Heart right ventricle (tissue), 16 donors: ENCODE measurements around the gene XKR7. TPM values are rescaled to one million over a fixed set of nuclear protein-coding genes. Genes with fewer than 3 reads are reported as not detected.

ENCODE experiments used
- ATAC-seq, 8 donors: fragments of 200-7000 bp; cut with Tn5 transposase; one replicate each; pipeline ENCODE4 v1.9.1; 2020; ENCODE audit warnings: mild to moderate bottlenecking in 8 of 8, moderate library complexity in 8 of 8, moderate number of reproducible peaks in 1 of 8
- DNase-seq, 2 donors: peaks; one replicate each; pipeline ENCODE4 v3.0.0-alpha.2; 2020
- H3K27ac ChIP-seq, 10 donors: fragments of 200-600 bp; sonication (generic) in 2 of 10; one replicate each; pipeline versions ENCODE4 v1.5.0 to v1.8.0; 2020 to 2022; ENCODE audit warnings: mild to moderate bottlenecking in 3 of 10
- H3K27me3 ChIP-seq, 7 donors: fragments of 200-600 bp; one replicate each; pipeline ENCODE4 v1.8.0; 2021 to 2022; ENCODE audit warnings: mild to moderate bottlenecking in 2 of 7
- H3K36me3 ChIP-seq, 9 donors: fragments of 200-600 bp; sonication (generic) in 1 of 9; one replicate each; pipeline versions ENCODE4 v1.5.0 to v1.8.0; 2020 to 2022; ENCODE audit warnings: mild to moderate bottlenecking in 2 of 9
- H3K4me1 ChIP-seq, 9 donors: fragments of 200-600 bp; sonication (generic) in 1 of 9; one replicate each; pipeline versions ENCODE4 v1.5.0 to v1.8.0; 2020 to 2022; ENCODE audit warnings: mild to moderate bottlenecking in 4 of 9
- H3K4me3 ChIP-seq, 10 donors: fragments of 200-600 bp; sonication (generic) in 2 of 10; one replicate each; pipeline versions ENCODE4 v1.5.0 to v1.8.0; 2020 to 2022; ENCODE audit warnings: mild to moderate bottlenecking in 7 of 10, moderate library complexity in 2 of 10
- H3K9me3 ChIP-seq, 11 donors: fragments of 200-600 bp in 10 of 11; sonication (generic) in 2 of 11; one replicate each; pipeline versions ENCODE4 v1.5.0 to v1.8.0; 2013 to 2022; ENCODE audit warnings: mild to moderate bottlenecking in 2 of 11, control low read depth in 1 of 11, moderate library complexity in 1 of 11
- WGBS, 2 donors: extraction: QIAGEN DNeasy Blood & Tissue Kit; methylation state at CpG; one replicate each; pipeline ENCODE4 v1.1.7; 2013; ENCODE audit warnings: inconsistent platforms in 1 of 2; 5-methylcytosine and 5-hydroxymethylcytosine counted together
- intact Hi-C, 10 donors: fragments of 100-400 bp; cut with DNase I; formaldehyde crosslinking; loops; one replicate each; pipeline versions ENCODE4 v1.11.1 to v1.14.2; 2022
- polyA plus RNA-seq, 2 donors: library from polyadenylated mRNA; stranded (reverse); fragments of 200-250 nt; gene quantifications; one replicate each; pipeline ENCODE4 v1.2.3, GENCODE V29; 2013
- total RNA-seq, 10 donors: library from RNA; stranded (reverse); fragmentation: NEBNext Ultra II Directional in 3 of 10; extraction: Animal tissue kit (Norgen Biotek cat#: 25700) in 3 of 10; gene quantifications; one replicate each; pipeline versions ENCODE4 v1.2.1 to v1.2.4, GENCODE V29; 2021 to 2023
- TF ChIP-seq, protein P1 (sequence below), 9 donors: fragments of 200-600 bp; sonication (generic) in 2 of 9; IDR thresholded peaks; one replicate each; pipeline versions ENCODE4 v1.5.0 to v1.8.0; 2021 to 2022; ENCODE audit warnings: antibody characterized with exemption in 9 of 9, mild to moderate bottlenecking in 5 of 9, moderate library complexity in 1 of 9
- donor health status: Arrhythmogenic right ventricular cardiomyopathy.
- donor health status: ischemic (EF 13 %, LVEDD 7.1; RV severe dilation, severe dysfunction).
- donor health status: healthy with polysubstance abuse.
- donor health status: DM: no; HTN: yes; CAD: no.
- donor health status: DM: no; HTN: no; CAD: no.
- donor health status: ischemic (EF 25% LVEDD 6.9; RV normal size, moderate dysfunction).
- donor health status: ischemic (EF 25% LVEDD 5.7; RV mildly dilated, moderate dysfunction).
- donor health status: healthy.
- donor health status: DM: yes; HTN: yes; CAD: no.
- donor health status: Ischemic cardiomyopathy.
- donor health status: ischemic (EF 35%, LVEDD 5.7; RV mildly dilated, moderate dysfunction).
- donor health status: nonischemic (EF 11% LVEDD 7.7; RV severe dilation, severe dysfunction).
- donor health status: DM: yes; HTN: yes; CAD: no.
- donor health status: PGD.
- donor health status: ischemic (EF 29% LVEDD 5.4; RV normal size, mild dysfunction).
- donor health status: nonischemic (EF 23%, LVEDD 6.1; RV moderate dilation, normal function).

The XKR7 gene
- total and polyA plus RNA-seq, 12 donors: not detected

DNA sequence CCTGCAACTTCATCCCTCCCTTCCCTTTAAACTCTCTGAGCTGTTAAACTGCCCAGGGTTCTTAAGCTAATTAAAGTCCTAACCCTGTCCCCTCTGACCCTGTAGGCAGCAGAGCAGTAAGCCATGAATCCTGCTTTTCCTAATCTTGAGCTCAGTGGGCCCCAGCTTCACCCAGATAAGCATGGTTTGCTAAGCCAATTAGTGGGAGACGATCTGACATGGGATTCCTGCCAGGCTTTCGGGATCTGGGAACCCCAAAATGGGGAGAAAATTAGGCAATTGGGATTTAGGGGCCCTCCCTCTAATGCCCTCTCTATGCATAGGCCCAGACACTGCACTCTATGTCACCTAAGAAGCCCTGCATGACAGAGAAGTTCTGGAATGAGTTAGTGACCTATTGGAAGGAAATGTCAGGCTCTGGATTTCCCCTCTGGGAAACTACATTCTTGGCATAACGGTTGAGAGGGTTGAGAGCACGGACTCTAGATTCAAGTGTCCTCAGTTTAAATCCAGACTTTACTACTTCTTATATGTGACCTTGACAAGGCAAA lies 4.6 kb downstream of the XKR7 start:
- DNase-seq (no peak), ATAC-seq (no peak)
- H3K27ac ChIP-seq: no peak overlapping the region
- no peaks in the 10 kb centered on the region for H3K9me3 ChIP-seq
- no peaks in the 10 kb centered on the region for H3K36me3 ChIP-seq
- intact Hi-C loops: no loop called here
- WGBS, 2 donors: 14 to 19% methylated on average over 4 of the region's 4 CpGs
- peaks cover 0 to 9% (median 0%) of the 10 kb centered on the region in 9 donors for H3K4me1 ChIP-seq
- H3K4me3 ChIP-seq: no peak overlapping the region
- peaks cover 0 to 59% (median 30%) of the 10 kb centered on the region in 7 donors for H3K27me3 ChIP-seq
- TF ChIP-seq, protein P1, sequence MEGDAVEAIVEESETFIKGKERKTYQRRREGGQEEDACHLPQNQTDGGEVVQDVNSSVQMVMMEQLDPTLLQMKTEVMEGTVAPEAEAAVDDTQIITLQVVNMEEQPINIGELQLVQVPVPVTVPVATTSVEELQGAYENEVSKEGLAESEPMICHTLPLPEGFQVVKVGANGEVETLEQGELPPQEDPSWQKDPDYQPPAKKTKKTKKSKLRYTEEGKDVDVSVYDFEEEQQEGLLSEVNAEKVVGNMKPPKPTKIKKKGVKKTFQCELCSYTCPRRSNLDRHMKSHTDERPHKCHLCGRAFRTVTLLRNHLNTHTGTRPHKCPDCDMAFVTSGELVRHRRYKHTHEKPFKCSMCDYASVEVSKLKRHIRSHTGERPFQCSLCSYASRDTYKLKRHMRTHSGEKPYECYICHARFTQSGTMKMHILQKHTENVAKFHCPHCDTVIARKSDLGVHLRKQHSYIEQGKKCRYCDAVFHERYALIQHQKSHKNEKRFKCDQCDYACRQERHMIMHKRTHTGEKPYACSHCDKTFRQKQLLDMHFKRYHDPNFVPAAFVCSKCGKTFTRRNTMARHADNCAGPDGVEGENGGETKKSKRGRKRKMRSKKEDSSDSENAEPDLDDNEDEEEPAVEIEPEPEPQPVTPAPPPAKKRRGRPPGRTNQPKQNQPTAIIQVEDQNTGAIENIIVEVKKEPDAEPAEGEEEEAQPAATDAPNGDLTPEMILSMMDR (IDR thresholded peaks at IDR 0.05): no peak

DNA sequence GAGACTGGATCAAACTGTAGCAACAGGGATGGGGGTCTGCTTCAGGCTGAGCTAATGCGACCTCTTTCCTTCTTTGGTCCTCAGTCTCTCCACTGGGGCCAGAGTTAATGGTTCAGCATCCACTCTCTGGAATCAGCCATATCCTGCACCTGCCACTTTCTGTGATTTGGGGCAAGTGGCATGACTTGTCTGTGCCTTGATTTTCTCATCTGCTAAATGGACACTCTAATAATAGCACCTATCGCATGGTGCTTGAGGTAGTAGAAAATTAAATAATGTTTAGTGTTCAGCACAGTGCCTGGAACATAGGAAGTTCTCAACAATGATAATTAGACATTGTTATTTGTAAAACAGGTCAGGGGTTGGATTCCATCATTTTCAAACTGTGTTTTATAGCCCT lies 6.3 kb downstream of the XKR7 start:
- Histone ChIP-seq H3K27ac (no peak overlapping the region), H3K27me3 (peaks cover 0 to 44% (median 22%) of the 10 kb centered on the region in 7 donors), H3K4me3 (no peak overlapping the region), H3K36me3 (no peaks in the 10 kb centered on the region), H3K9me3 (no peaks in the 10 kb centered on the region), H3K4me1 (no peaks in the 10 kb centered on the region)
- intact Hi-C loops: no loop called here
- ATAC-seq: no peak
- TF ChIP-seq, protein P1 (IDR thresholded peaks at IDR 0.05): no peak
- 84 to 94% methylated on average over 2 of the region's 2 CpGs for WGBS, 2 donors
- no peak for DNase-seq

DNA sequence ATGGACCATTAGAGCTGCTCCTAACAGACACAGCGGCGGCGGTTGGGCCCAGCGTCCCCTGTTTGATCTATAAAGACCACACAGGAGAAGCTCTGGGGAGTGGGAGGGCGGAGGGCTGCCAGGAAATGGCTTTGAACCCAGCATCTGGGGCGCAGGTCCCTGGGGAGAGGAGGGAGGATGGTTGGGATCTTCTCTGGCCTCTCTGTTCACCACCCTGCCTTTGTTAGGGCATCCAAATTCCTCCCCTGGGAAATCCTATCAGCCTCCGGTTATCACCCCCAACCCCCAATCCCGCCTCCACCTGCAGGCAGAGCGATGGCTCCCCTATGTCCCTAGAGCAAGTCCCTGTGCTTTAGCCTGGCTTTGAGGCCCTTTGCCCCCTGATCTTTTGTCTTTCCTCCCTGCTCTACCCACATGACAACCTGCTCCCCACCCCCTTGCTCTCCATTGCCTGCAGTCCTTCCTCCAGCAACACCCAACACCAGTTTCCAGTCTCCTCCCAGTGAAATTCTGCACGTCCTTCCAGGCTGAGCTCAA lies 7.1 kb downstream of the XKR7 start:
- Histone ChIP-seq H3K9me3 (no peaks in the 10 kb centered on the region), H3K27ac (no peak overlapping the region), H3K36me3 (no peaks in the 10 kb centered on the region), H3K4me1 (no peaks in the 10 kb centered on the region), H3K4me3 (no peak overlapping the region), H3K27me3 (peaks cover 0 to 41% (median 16%) of the 10 kb centered on the region in 7 donors)
- DNase-seq: no peak
- ATAC-seq: no peak
- TF ChIP-seq, protein P1 (IDR thresholded peaks at IDR 0.05): no peak
- 19 to 33% methylated on average over 10 of the region's 10 CpGs for WGBS, 2 donors
- intact Hi-C loops: no loop called here

DNA sequence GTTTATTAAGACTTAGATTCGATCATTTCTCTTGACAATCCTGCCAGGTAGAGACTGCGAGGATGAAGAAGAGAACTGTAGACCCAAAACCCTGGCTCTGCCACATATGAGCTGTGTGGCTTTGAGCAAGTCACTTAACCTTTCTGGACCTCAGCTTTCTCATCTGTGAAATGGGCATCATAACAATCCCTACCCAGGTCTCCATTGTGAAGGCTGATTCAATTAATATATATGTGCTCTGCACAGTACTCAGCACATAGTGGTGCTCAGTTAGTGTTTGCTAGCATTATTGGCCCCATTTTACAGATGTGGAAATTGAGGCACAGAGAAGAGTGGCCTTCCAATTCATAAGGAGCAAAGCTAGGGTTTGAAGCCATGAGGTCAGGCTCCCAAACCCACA lies 7.9 kb downstream of the XKR7 start:
- Histone ChIP-seq H3K9me3 (no peaks in the 10 kb centered on the region), H3K4me3 (no peak overlapping the region), H3K36me3 (no peaks in the 10 kb centered on the region), H3K27me3 (peaks cover 0 to 46% (median 12%) of the 10 kb centered on the region in 7 donors), H3K27ac (no peak overlapping the region), H3K4me1 (no peaks in the 10 kb centered on the region)
- intact Hi-C loops: no loop called here
- DNase-seq (no peak), ATAC-seq (no peak)
- TF ChIP-seq, protein P1 (IDR thresholded peaks at IDR 0.05): no peak
- WGBS, 2 donors: 90 to 91% methylated on average over 2 of the region's 2 CpGs
